Uterus (tissue), 2 donors: ENCODE data around the gene CDRT15.

Experiments
- POLR2A ChIP-seq, 2 donors: fragments of 450-650 bp; IDR thresholded peaks; one replicate each; pipeline ENCODE4 v1.6.1; 2016; ENCODE audit warnings: antibody characterized with exemption in 2 of 2, mild to moderate bottlenecking in 1 of 2, moderate library complexity in 1 of 2
- TF ChIP-seq, protein P1 (sequence below), 4 experiments: fragments of 200-600 bp in 2 of 4; fragments of 450-650 bp in 2 of 4; sonication (generic) in 2 of 4; IDR thresholded peaks; one replicate each; pipeline ENCODE4 v1.5.1; 2016 to 2019; ENCODE audit warnings: antibody characterized with exemption in 4 of 4, mild to moderate bottlenecking in 2 of 4, moderate library complexity in 1 of 4

DNA sequence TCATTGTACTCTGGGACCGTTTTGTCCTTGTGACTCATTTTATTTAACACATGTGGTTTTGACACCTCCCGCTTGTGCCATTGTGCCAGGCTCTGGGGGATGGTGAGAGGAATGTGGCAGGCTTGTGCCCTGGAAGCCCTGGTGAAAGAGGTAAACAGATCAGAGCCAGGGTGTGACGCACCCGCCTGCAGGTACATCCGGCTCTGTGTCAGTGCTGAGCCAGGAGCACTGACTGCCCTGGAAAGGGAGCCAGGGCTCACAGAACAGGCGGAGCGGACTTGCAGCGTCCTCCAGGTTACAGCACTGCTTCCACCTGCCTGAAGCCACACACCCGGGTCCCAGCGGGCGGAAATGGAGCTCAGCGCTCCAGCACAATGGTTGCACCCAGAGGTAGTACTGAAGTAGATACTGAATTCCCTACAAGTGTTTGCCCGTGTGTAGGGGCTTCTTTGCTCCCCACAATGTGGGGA is 30.6 kb downstream of the CDRT15 start:
- TF ChIP-seq, protein P1, sequence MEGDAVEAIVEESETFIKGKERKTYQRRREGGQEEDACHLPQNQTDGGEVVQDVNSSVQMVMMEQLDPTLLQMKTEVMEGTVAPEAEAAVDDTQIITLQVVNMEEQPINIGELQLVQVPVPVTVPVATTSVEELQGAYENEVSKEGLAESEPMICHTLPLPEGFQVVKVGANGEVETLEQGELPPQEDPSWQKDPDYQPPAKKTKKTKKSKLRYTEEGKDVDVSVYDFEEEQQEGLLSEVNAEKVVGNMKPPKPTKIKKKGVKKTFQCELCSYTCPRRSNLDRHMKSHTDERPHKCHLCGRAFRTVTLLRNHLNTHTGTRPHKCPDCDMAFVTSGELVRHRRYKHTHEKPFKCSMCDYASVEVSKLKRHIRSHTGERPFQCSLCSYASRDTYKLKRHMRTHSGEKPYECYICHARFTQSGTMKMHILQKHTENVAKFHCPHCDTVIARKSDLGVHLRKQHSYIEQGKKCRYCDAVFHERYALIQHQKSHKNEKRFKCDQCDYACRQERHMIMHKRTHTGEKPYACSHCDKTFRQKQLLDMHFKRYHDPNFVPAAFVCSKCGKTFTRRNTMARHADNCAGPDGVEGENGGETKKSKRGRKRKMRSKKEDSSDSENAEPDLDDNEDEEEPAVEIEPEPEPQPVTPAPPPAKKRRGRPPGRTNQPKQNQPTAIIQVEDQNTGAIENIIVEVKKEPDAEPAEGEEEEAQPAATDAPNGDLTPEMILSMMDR (IDR thresholded peaks at IDR 0.05): no peak
- no peak for TF ChIP-seq POLR2A (IDR thresholded peaks at IDR 0.05)
